Karpas-422 (cell line): ENCODE results near the gene ZNF692. TPM values are rescaled to one million over a fixed set of nuclear protein-coding genes. Genes with fewer than 3 reads are reported as not detected.

Source experiments
- DNase-seq: peaks from one replicate; pipeline ENCODE4 v3.0.0-alpha.2; 2015
- H2AFZ ChIP-seq: fragments of 200-600 bp; sonication (generic); 2 replicates; pipeline ENCODE4 v1.6.1; 2014; ENCODE audit warnings: antibody characterized with exemption, low read length, mixed read lengths
- H3K27ac ChIP-seq: fragments of 200-600 bp; sonication (generic); 2 replicates; pipeline ENCODE4 v1.5.1; 2014; ENCODE audit warnings: mild to moderate bottlenecking, low read length, moderate library complexity
- H3K27me3 ChIP-seq: fragments of 200-600 bp; sonication (generic); 2 replicates; pipeline ENCODE4 v1.6.1; 2014; ENCODE audit warnings: low read length, mixed read lengths
- H3K36me3 ChIP-seq: fragments of 200-600 bp; sonication (generic); 2 replicates; pipeline ENCODE4 v1.6.1; 2014; ENCODE audit warnings: low read length, mixed read lengths; ENCODE audit not compliant: insufficient read depth
- H3K4me1 ChIP-seq: fragments of 200-600 bp; sonication (generic); 2 replicates; pipeline ENCODE4 v1.6.1; 2014; ENCODE audit warnings: mild to moderate bottlenecking, low read length, mixed read lengths
- H3K4me2 ChIP-seq: fragments of 200-600 bp; sonication (generic); 2 replicates; pipeline ENCODE4 v1.6.1; 2014; ENCODE audit warnings: low read length, low read depth, mild to moderate bottlenecking; ENCODE audit not compliant: poor library complexity, severe bottlenecking
- H3K4me3 ChIP-seq: fragments of 200-600 bp; sonication (generic); 2 replicates; pipeline ENCODE4 v1.5.1; 2014; ENCODE audit warnings: mild to moderate bottlenecking, antibody characterized with exemption, low read length, mixed read lengths
- H3K79me2 ChIP-seq: fragments of 200-600 bp; sonication (generic); 2 replicates; pipeline ENCODE4 v1.6.1; 2014; ENCODE audit warnings: mild to moderate bottlenecking, low read length, mixed read lengths
- H3K9ac ChIP-seq: fragments of 200-600 bp; sonication (generic); 2 replicates; pipeline ENCODE4 v1.6.0; 2014; ENCODE audit warnings: low read length
- H3K9me2 ChIP-seq: fragments of 200-600 bp; sonication (generic), shearing (Covaris generic); replicated peaks from 2 replicates; pipeline ENCODE4 v1.6.0; 2014; ENCODE audit warnings: mild to moderate bottlenecking, low read length, moderate library complexity; ENCODE audit not compliant: insufficient read depth
- H3K9me3 ChIP-seq: fragments of 300-700, 200-600 bp; sonication (generic); 2 replicates; pipeline ENCODE4 v1.6.1; 2014; ENCODE audit warnings: low read length, mixed read lengths
- H4K20me1 ChIP-seq: fragments of 200-600 bp; sonication (generic); 2 replicates; pipeline ENCODE4 v1.6.1; 2014; ENCODE audit warnings: mild to moderate bottlenecking, antibody characterized with exemption, low read length, low read depth; ENCODE audit not compliant: insufficient read depth
- total RNA-seq: library from RNA; depleted of rRNA; stranded (reverse); fragments of >200 nt; shearing (Covaris generic); gene quantifications from 2 replicates; pipeline ENCODE4 v1.2.3, GENCODE V29; 2014; ENCODE audit warnings: low replicate concordance

The ZNF692 gene
- total RNA-seq, 1 experiment from 2014 or later = 27.2 TPM

- H3K9me3 ChIP-seq = no peaks in the 10 kb centered on the region
- H3K36me3 ChIP-seq = peaks cover 14% of the 10 kb centered on the region
- no peak overlapping the region for H2AFZ ChIP-seq
- no peaks in the 10 kb centered on the region for H4K20me1 ChIP-seq
- H3K4me3 ChIP-seq = no peak overlapping the region
- H3K27ac ChIP-seq = no peak overlapping the region
- H3K79me2 ChIP-seq = peaks cover 31% of the 10 kb centered on the region
- H3K9me2 ChIP-seq = no peaks in the 10 kb centered on the region
- no peaks in the 10 kb centered on the region for H3K27me3 ChIP-seq
- peaks cover 47% of the 10 kb centered on the region for H3K4me1 ChIP-seq
- no peak overlapping the region for H3K4me2 ChIP-seq
- no peak for DNase-seq
- H3K9ac ChIP-seq = no peak overlapping the region
Measured at GRCh38 chr1:248855580-248855979, 3.3 kb downstream of the ZNF692 start.

- no peaks in the 10 kb centered on the region for H4K20me1 ChIP-seq
- peaks cover 26% of the 10 kb centered on the region for H3K36me3 ChIP-seq
- no peaks in the 10 kb centered on the region for H3K27me3 ChIP-seq
- no peak overlapping the region for H3K9ac ChIP-seq
- H2AFZ ChIP-seq = no peak overlapping the region
- DNase-seq = no peak
- no peak overlapping the region for H3K4me2 ChIP-seq
- H3K9me2 ChIP-seq = no peaks in the 10 kb centered on the region
- H3K27ac ChIP-seq = no peak overlapping the region
- H3K4me1 ChIP-seq = peaks cover 37% of the 10 kb centered on the region
- H3K4me3 ChIP-seq = no peak overlapping the region
- H3K9me3 ChIP-seq = no peaks in the 10 kb centered on the region
- peaks cover 31% of the 10 kb centered on the region for H3K79me2 ChIP-seq
Measured at GRCh38 chr1:248853663-248854375, 5.1 kb downstream of the ZNF692 start.

GRCh38 chr1:248852481-248853405 is 6.1 kb downstream of the ZNF692 start:
- Histone ChIP-seq H3K36me3 (peaks cover 26% of the 10 kb centered on the region), H3K79me2 (peaks cover 24% of the 10 kb centered on the region)
- DNase-seq = peak; percentile 59

GRCh38 chr1:248851390-248851789 is 7.5 kb downstream of the ZNF692 start:
- no peaks in the 10 kb centered on the region for H3K9me3 ChIP-seq
- H3K4me3 ChIP-seq = no peak overlapping the region
- peaks cover 11% of the 10 kb centered on the region for H3K79me2 ChIP-seq
- no peak overlapping the region for H3K4me2 ChIP-seq
- no peak overlapping the region for H2AFZ ChIP-seq
- H3K27ac ChIP-seq = no peak overlapping the region
- H3K9me2 ChIP-seq = no peaks in the 10 kb centered on the region
- H3K4me1 ChIP-seq = peaks cover 14% of the 10 kb centered on the region
- peaks cover 26% of the 10 kb centered on the region for H3K36me3 ChIP-seq
- no peak for DNase-seq
- H4K20me1 ChIP-seq = no peaks in the 10 kb centered on the region
- no peaks in the 10 kb centered on the region for H3K27me3 ChIP-seq
- no peak overlapping the region for H3K9ac ChIP-seq

More at GRCh38 chr1:248852481-248853405, 6.1 kb downstream of the ZNF692 start:
- H3K4me3 ChIP-seq = no peak overlapping the region
- H2AFZ ChIP-seq = no peak overlapping the region
- H3K9ac ChIP-seq = no peak overlapping the region
- no peak overlapping the region for H3K4me2 ChIP-seq
- H3K9me3 ChIP-seq = no peaks in the 10 kb centered on the region
- H3K27ac ChIP-seq = 0 out of 2 replicates have a peak overlapping the region, but pooled peaks have one; percentile 33
- H3K9me2 ChIP-seq = no peaks in the 10 kb centered on the region
- H4K20me1 ChIP-seq = no peaks in the 10 kb centered on the region
- H3K27me3 ChIP-seq = no peaks in the 10 kb centered on the region
- peaks cover 28% of the 10 kb centered on the region for H3K4me1 ChIP-seq

GRCh38 chr1:248850536-248851251 is 8.2 kb downstream of the ZNF692 start:
- H3K27ac ChIP-seq = no peak overlapping the region

GRCh38 chr1:248850124-248850523 is 8.8 kb downstream of the ZNF692 start:
- H3K4me2 ChIP-seq = no peak overlapping the region
- peaks cover 26% of the 10 kb centered on the region for H3K36me3 ChIP-seq
- no peaks in the 10 kb centered on the region for H4K20me1 ChIP-seq
- no peak overlapping the region for H3K9ac ChIP-seq
- H3K9me2 ChIP-seq = no peaks in the 10 kb centered on the region
- H3K9me3 ChIP-seq = no peaks in the 10 kb centered on the region
- H3K27ac ChIP-seq = no peak overlapping the region
- H2AFZ ChIP-seq = no peak overlapping the region
- H3K4me3 ChIP-seq = no peak overlapping the region
- peaks cover under 1% of the 10 kb centered on the region; the same call in 1 of the 2 replicates for H3K79me2 ChIP-seq
- no peaks in the 10 kb centered on the region for H3K27me3 ChIP-seq
- no peak for DNase-seq
- peaks cover 10% of the 10 kb centered on the region for H3K4me1 ChIP-seq

More at GRCh38 chr1:248850536-248851251, 8.2 kb downstream of the ZNF692 start:
- Histone ChIP-seq H3K4me2 (no peak overlapping the region), H3K4me3 (no peak overlapping the region), H3K79me2 (peaks cover 6% of the 10 kb centered on the region; the same call in 1 of the 2 replicates), H3K4me1 (peaks cover 10% of the 10 kb centered on the region), H3K9me3 (no peaks in the 10 kb centered on the region), H3K27me3 (no peaks in the 10 kb centered on the region), H4K20me1 (no peaks in the 10 kb centered on the region), H2AFZ (no peak overlapping the region), H3K9me2 (no peaks in the 10 kb centered on the region), H3K9ac (no peak overlapping the region), H3K36me3 (peaks cover 26% of the 10 kb centered on the region)
- no peak for DNase-seq

- H3K27ac ChIP-seq = no peak overlapping the region
- peaks cover 10% of the 10 kb centered on the region for H3K4me1 ChIP-seq
- H3K9me2 ChIP-seq = no peaks in the 10 kb centered on the region
- H3K9ac ChIP-seq = no peak overlapping the region
- no peak overlapping the region for H3K4me2 ChIP-seq
- no peak overlapping the region for H3K4me3 ChIP-seq
- no peaks in the 10 kb centered on the region for H3K9me3 ChIP-seq
- H3K79me2 ChIP-seq = no peaks in the 10 kb centered on the region
- H2AFZ ChIP-seq = no peak overlapping the region
- no peaks in the 10 kb centered on the region for H4K20me1 ChIP-seq
- peaks cover 24% of the 10 kb centered on the region for H3K36me3 ChIP-seq
- no peak for DNase-seq
- no peaks in the 10 kb centered on the region for H3K27me3 ChIP-seq
Measured at GRCh38 chr1:248849637-248850036, 9.2 kb downstream of the ZNF692 start.
